GM12878 (cell line): Measurements from ENCODE around the gene ANGPTL2. TPM values are rescaled to one million over a fixed set of nuclear protein-coding genes. Genes with fewer than 3 reads are reported as not detected.

ENCODE experiments used
- ATAC-seq: fragments of 200-7000 bp; cut with Tn5 transposase; 3 replicates; pipeline ENCODE4 v1.9.1; 2020; ENCODE audit warnings: mild to moderate bottlenecking, moderate library complexity
- BruUV-seq: library from RNA; stranded (reverse); fragments of 400-500 nt; replicated peaks from 2 replicates; lab custom pipeline; 2021; lab: Mats Ljungman, UMichigan
- CTCF ChIA-PET: fragments of 300-600 bp; sonication (Branson Sonifier 250); formaldehyde crosslinking; extraction: SDS; loops from one replicate; lab custom pipeline; 2021; ENCODE audit warnings: inconsistent platforms; lab: Yijun Ruan, JAX
- POLR2A ChIA-PET: fragments of 350-600 bp; formaldehyde crosslinking; extraction: SDS; loops from one replicate; lab custom pipeline; 2021; ENCODE audit warnings: inconsistent platforms; lab: Charles Lee
- RAD21 ChIA-PET: fragments of 300-600 bp; sonication (Branson Sonifier 250); formaldehyde crosslinking; loops from one replicate; lab custom pipeline; 2023; ENCODE audit warnings: antibody characterized with exemption; ENCODE audit not compliant: unreplicated experiment; lab: Charles Lee
- SMC1A ChIA-PET: fragments of 300-600 bp; sonication (Branson Sonifier 250); formaldehyde crosslinking; loops from one replicate; lab custom pipeline; 2023; ENCODE audit not compliant: unreplicated experiment, uncharacterized antibody; lab: Charles Lee
- DNase-seq: peaks from one replicate; pipeline ENCODE4 v3.0.0-alpha.2; 2011; ENCODE audit warnings: low read depth, low spot score
- FAIRE-seq: peaks from 3 replicates; lab custom pipeline; 2011; peaks lifted over from hg19 to GRCh38; lab: Jason Lieb, UNC
- H2AFZ ChIP-seq: 2 replicates; pipeline ENCODE4 v1.6.0; 2011; ENCODE audit warnings: low read depth, low read length, control low read depth; ENCODE audit not compliant: control insufficient read depth
- H3K27ac ChIP-seq: 2 replicates; pipeline ENCODE4 v1.5.1; 2011; ENCODE audit warnings: control low read depth; ENCODE audit not compliant: control insufficient read depth, insufficient read depth
- H3K27me3 ChIP-seq, 2 experiments: replicated peaks in 1 of 2; 2 replicates each; pipeline versions ENCODE4 v1.6.0 to v1.6.1; 2011; ENCODE audit warnings: low read length in 1 of 2; ENCODE audit not compliant: control insufficient read depth in 2 of 2, insufficient read depth in 2 of 2
- H3K36me3 ChIP-seq, 2 experiments: 2 replicates each; pipeline ENCODE4 v1.5.1; 2011; ENCODE audit warnings: low read length in 1 of 2; ENCODE audit not compliant: control insufficient read depth in 2 of 2, insufficient read depth in 2 of 2
- H3K4me1 ChIP-seq: 2 replicates; pipeline ENCODE4 v1.6.1; 2011; ENCODE audit warnings: mild to moderate bottlenecking, low read length, moderate library complexity, mixed read lengths; ENCODE audit not compliant: control insufficient read depth, insufficient read depth
- H3K4me2 ChIP-seq: 2 replicates; pipeline ENCODE4 v1.6.0; 2011; ENCODE audit warnings: control low read depth; ENCODE audit not compliant: control insufficient read depth, insufficient read depth
- H3K4me3 ChIP-seq: fragments of 200-600 bp; sonication (generic); 2 replicates; pipeline ENCODE4 v1.5.1; 2016
- H3K79me2 ChIP-seq: 2 replicates; pipeline ENCODE4 v1.6.0; 2011; ENCODE audit warnings: low read length; ENCODE audit not compliant: control insufficient read depth, insufficient read depth
- H3K9ac ChIP-seq: 2 replicates; pipeline ENCODE4 v1.8.0; 2011; ENCODE audit warnings: low read length, control low read depth, mixed read lengths; ENCODE audit not compliant: control insufficient read depth, insufficient read depth
- H3K9me3 ChIP-seq: replicated peaks from 3 replicates; pipeline ENCODE4 v1.5.1; 2011; ENCODE audit warnings: mild to moderate bottlenecking, low read length; ENCODE audit not compliant: control insufficient read depth, insufficient read depth
- H4K20me1 ChIP-seq: 2 replicates; pipeline ENCODE4 v1.6.0; 2011; ENCODE audit not compliant: control insufficient read depth, insufficient read depth
- CHD2 ChIP-seq: IDR thresholded peaks from 2 replicates; pipeline ENCODE4 v1.6.1; 2011; ENCODE audit warnings: low read depth, low read length, improper control_type of control experiment, borderline replicate concordance
- DPF2 ChIP-seq: fragments of 450-650 bp; IDR thresholded peaks from 2 replicates; pipeline ENCODE4 v1.6.1; 2017; ENCODE audit warnings: mild to moderate bottlenecking
- MEF2B ChIP-seq: fragments of 450-650 bp; IDR thresholded peaks from 2 replicates; pipeline ENCODE4 v1.6.1; 2018; ENCODE audit warnings: mild to moderate bottlenecking, moderate library complexity; ENCODE audit not compliant: partially characterized antibody, poor library complexity, severe bottlenecking
- MTA3 ChIP-seq: IDR thresholded peaks from 2 replicates; pipeline ENCODE4 v1.6.1; 2012; ENCODE audit warnings: low read length, inconsistent platforms, borderline replicate concordance
- POU2F2 ChIP-seq: IDR thresholded peaks from 3 replicates; pipeline ENCODE4 v1.6.1; 2011; ENCODE audit warnings: low read depth, mild to moderate bottlenecking, low read length, borderline replicate concordance
- ZBED1 ChIP-seq: IDR thresholded peaks from 2 replicates; pipeline ENCODE4 v1.6.1; 2016; ENCODE audit warnings: borderline replicate concordance
- ZNF217 ChIP-seq: fragments of 450-650 bp; IDR thresholded peaks from 2 replicates; pipeline ENCODE4 v1.6.1; 2017; ENCODE audit warnings: antibody characterized with exemption, mild to moderate bottlenecking
- WGBS: methylation state at CpG from one replicate; pipeline ENCODE4 v1.1.6; 2016; ENCODE audit warnings: low lambda C conversion rate; ENCODE audit not compliant: insufficient replicate concordance, insufficient coverage; ENCODE audit errors: missing lambda C conversion rate; 5-methylcytosine and 5-hydroxymethylcytosine counted together
- in situ Hi-C: fragments of 300-500 bp; cut with MboI; formaldehyde crosslinking; loops from 9 replicates; pipeline ENCODE4 v1.14.3; 2018; ENCODE audit warnings: mixed read lengths
- intact Hi-C: fragments of 100-400 bp; cut with micrococcal nuclease; formaldehyde crosslinking; loops from one replicate; pipeline ENCODE4 v1.14.2; 2022; ENCODE audit not compliant: unreplicated experiment
- polyA plus RNA-seq, 11 experiments: library from polyadenylated mRNA; depleted of rRNA in 4 of 11; unstranded in 6 of 11; stranded (reverse) in 5 of 11; fragments of >200 nt; fragmentation: Nextera tagmentation in 4 of 11; fragmentation: Illumina TruSeq in 1 of 11; extraction: Ambion mirVana in 4 of 11; extraction: Trizol in 1 of 11; gene quantifications; 1 replicate in 1 of 11; 2 replicates in 10 of 11; pipeline versions ENCODE4 v1.2.1 to v1.2.3, GENCODE V29; 2011 to 2016; ENCODE audit warnings: inconsistent platforms in 2 of 11, missing spikeins in 2 of 11, low read depth in 1 of 11
- total RNA-seq, 4 experiments: library from RNA; depleted of rRNA in 3 of 4; stranded (reverse); fragments of >200 nt in 3 of 4; fragmentation: Illumina TruSeq in 1 of 4; extraction: Trizol in 1 of 4; gene quantifications; 2 replicates each; pipeline versions ENCODE4 v1.2.1 to v1.2.3, GENCODE V29; 2013 to 2021
- TF ChIP-seq, protein P1 (sequence below): fragments of 150-350 bp; IDR thresholded peaks from 2 replicates; pipeline ENCODE4 v1.6.1; 2016; ENCODE audit warnings: low read depth, low read length
- TF ChIP-seq, protein P2 (sequence below): IDR thresholded peaks from 2 replicates; pipeline ENCODE4 v1.6.1; 2011; ENCODE audit warnings: borderline replicate concordance, low read depth, mild to moderate bottlenecking, moderate library complexity, low read length; ENCODE audit not compliant: insufficient read depth, poor library complexity, severe bottlenecking

Gene ANGPTL2
- total and polyA plus RNA-seq, 10 of the 15 experiments (the other 5 are each of a cell fraction or from before 2014, with no cell fraction given), result 0.13 to 2.6 (median 0.82) TPM; not detected in 1

DNA sequence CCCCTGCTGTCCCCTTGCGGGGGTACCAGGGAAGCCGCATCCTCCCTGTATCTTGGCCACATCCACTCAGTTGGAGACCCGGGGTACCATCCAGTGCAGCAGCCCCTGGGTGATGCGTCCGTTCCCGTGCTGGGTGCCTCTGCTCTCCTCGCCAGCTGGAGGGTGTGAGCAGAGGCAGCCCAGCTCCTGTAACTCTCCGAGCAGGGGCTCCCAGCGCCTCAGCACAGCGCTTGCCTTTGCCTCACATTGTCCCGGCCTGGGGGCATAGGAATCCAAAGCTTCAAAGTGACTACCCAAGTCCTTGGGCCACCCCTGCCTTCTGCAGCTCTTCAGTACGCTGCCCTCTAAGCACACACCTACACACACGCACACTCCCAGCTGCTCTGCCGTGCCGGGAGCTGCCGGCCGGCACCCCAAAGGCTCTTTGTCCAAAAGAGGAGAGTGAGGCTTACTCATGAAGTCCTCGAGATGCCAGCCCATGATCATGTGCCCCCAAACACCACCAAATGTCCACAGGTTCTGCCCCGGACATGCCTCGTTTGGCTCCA, 733 bp downstream of the ANGPTL2 start:
- 84% methylated on average over 20 of the region's 20 CpGs for WGBS
- no peak for TF ChIP-seq CHD2
- no peak for TF ChIP-seq ZBED1
- in situ Hi-C loops (no loop called here), intact Hi-C loops (loop anchor here (5.0 kb wide), 1 partner anchor 179 kb away; no protein-coding TSS in a partner anchor)
- Histone ChIP-seq H3K9me3 (no peaks in the 10 kb centered on the region), H3K4me2 (no peak overlapping the region), H3K4me1 (peaks cover 20% of the 10 kb centered on the region), H3K27ac (no peak overlapping the region), H3K27me3 (no peaks in the 10 kb centered on the region), H4K20me1 (no peaks in the 10 kb centered on the region), H3K4me3 (no peak overlapping the region), H3K36me3 (no peaks in the 10 kb centered on the region), H3K79me2 (no peaks in the 10 kb centered on the region), H3K9ac (no peak overlapping the region), H2AFZ (no peak overlapping the region)
- ChIA-PET POLR2A (interaction anchor here (1.0 kb wide), 1 partner anchor 9 kb away, joined by 3 read pairs; no protein-coding TSS in a partner anchor), SMC1A (interaction anchor here (0.7 to 1.7 kb wide), 8 partner anchors 8 to 136 kb away, joined by 3 to 5 read pairs (median 4); no protein-coding TSS in a partner anchor), RAD21 (interaction anchor here (1.0 to 7.5 kb wide), 3 partner anchors 42 to 136 kb away, joined by 5 to 54 read pairs (median 5); no protein-coding TSS in a partner anchor), CTCF (interaction anchor here (1.2 to 1.6 kb wide), 2 partner anchors 16 to 182 kb away, joined by 3 read pairs; no protein-coding TSS in a partner anchor)
- no TSS peak for BruUV-seq
- FAIRE-seq (no peak), DNase-seq (no peak), ATAC-seq (no peak)

DNA sequence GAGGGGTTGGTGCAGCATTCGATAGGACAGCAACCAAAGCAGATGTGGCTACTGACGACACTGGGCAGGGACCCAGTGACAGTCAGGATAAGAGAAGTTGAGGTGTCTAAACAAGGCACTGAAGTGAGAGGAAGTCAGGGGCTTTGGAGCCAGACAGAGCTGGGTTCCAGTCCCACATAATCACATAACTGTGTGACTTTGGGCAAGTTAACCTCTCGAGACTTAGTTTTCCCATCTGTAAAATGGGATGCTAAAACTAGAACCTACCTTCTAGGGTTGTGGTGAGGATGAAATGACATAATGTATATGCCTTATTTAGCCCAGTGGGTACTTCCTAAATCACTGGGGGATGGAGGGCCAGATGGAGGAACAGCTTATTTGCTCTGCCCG, 3.1 kb downstream of the ANGPTL2 start:
- in situ Hi-C loops, result no loop called here
- BruUV-seq, result no TSS peak
- WGBS, result 96% methylated on average over 4 of the region's 4 CpGs
- ATAC-seq, result peak; percentile 19
- Histone ChIP-seq H3K79me2 (no peaks in the 10 kb centered on the region), H3K9me3 (no peaks in the 10 kb centered on the region), H4K20me1 (no peaks in the 10 kb centered on the region), H2AFZ (no peak overlapping the region), H3K36me3 (no peaks in the 10 kb centered on the region), H3K4me1 (peaks cover 25% of the 10 kb centered on the region), H3K27me3 (no peaks in the 10 kb centered on the region), H3K27ac (no peak overlapping the region), H3K4me3 (no peak overlapping the region), H3K4me2 (no peak overlapping the region), H3K9ac (no peak overlapping the region)
- intact Hi-C loops, result loop anchor here (5.0 kb wide), 2 partner anchors 48 to 78 kb away; no protein-coding TSS in a partner anchor
- FAIRE-seq, result no peak
- no peak for DNase-seq
- POLR2A ChIA-PET, result interaction anchor here (0.6 to 2.7 kb wide), 8 partner anchors 35 to 751 kb away, joined by 3 to 13 read pairs (median 4); no protein-coding TSS in a partner anchor
- CTCF ChIA-PET, result interaction anchor here (0.6 to 3.7 kb wide), 13 partner anchors 13 to 178 kb away, joined by 3 to 18 read pairs (median 4); no protein-coding TSS in a partner anchor
- RAD21 ChIA-PET, result interaction anchor here (0.8 to 7.5 kb wide), 16 partner anchors 35 to 178 kb away, joined by 3 to 54 read pairs (median 5); no protein-coding TSS in a partner anchor
- SMC1A ChIA-PET, result interaction anchor here (0.7 to 4.9 kb wide), 26 partner anchors 9 to 280 kb away, joined by 3 to 68 read pairs (median 5); no protein-coding TSS in a partner anchor
- TF ChIP-seq MTA3, result no peak
- 0 out of 2 replicates have a peak, but pooled peaks have one; percentile 10 for TF ChIP-seq DPF2
- TF ChIP-seq, protein P1, sequence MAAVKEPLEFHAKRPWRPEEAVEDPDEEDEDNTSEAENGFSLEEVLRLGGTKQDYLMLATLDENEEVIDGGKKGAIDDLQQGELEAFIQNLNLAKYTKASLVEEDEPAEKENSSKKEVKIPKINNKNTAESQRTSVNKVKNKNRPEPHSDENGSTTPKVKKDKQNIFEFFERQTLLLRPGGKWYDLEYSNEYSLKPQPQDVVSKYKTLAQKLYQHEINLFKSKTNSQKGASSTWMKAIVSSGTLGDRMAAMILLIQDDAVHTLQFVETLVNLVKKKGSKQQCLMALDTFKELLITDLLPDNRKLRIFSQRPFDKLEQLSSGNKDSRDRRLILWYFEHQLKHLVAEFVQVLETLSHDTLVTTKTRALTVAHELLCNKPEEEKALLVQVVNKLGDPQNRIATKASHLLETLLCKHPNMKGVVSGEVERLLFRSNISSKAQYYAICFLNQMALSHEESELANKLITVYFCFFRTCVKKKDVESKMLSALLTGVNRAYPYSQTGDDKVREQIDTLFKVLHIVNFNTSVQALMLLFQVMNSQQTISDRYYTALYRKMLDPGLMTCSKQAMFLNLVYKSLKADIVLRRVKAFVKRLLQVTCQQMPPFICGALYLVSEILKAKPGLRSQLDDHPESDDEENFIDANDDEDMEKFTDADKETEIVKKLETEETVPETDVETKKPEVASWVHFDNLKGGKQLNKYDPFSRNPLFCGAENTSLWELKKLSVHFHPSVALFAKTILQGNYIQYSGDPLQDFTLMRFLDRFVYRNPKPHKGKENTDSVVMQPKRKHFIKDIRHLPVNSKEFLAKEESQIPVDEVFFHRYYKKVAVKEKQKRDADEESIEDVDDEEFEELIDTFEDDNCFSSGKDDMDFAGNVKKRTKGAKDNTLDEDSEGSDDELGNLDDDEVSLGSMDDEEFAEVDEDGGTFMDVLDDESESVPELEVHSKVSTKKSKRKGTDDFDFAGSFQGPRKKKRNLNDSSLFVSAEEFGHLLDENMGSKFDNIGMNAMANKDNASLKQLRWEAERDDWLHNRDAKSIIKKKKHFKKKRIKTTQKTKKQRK, result no peak
- TF ChIP-seq, protein P2, sequence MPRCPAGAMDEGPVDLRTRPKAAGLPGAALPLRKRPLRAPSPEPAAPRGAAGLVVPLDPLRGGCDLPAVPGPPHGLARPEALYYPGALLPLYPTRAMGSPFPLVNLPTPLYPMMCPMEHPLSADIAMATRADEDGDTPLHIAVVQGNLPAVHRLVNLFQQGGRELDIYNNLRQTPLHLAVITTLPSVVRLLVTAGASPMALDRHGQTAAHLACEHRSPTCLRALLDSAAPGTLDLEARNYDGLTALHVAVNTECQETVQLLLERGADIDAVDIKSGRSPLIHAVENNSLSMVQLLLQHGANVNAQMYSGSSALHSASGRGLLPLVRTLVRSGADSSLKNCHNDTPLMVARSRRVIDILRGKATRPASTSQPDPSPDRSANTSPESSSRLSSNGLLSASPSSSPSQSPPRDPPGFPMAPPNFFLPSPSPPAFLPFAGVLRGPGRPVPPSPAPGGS, result no peak
- TF ChIP-seq POU2F2, result no peak
- TF ChIP-seq ZNF217, result peak; percentile 86
- peak; percentile 40 for TF ChIP-seq MEF2B
